ENCODE results near the gene NIM1K. TPM values are rescaled to one million over a fixed set of nuclear protein-coding genes. Genes with fewer than 3 reads are reported as not detected.
"Not testable (repeated sequence)": the region's sequence is repeated elsewhere in the genome, so short reads cannot be mapped to it uniquely, and the experiment has no call there.

NIM1K gene
- total RNA-seq, 1 experiment from 2014 or later: 0.26 TPM

- ChIA-PET CTCF (no interaction called here), POLR2A (ENCODE audit: unreplicated experiment) (no interaction called here)
- intact Hi-C loops (cut with micrococcal nuclease; ENCODE audit: unreplicated experiment): no loop called here
- Histone ChIP-seq H3F3A (ENCODE audit: insufficient read depth, low read depth) (no peaks in the 10 kb centered on the region), H3K4me1 (replicated peaks; ENCODE audit: insufficient read depth) (no peaks in the 10 kb centered on the region), H3K27me3 (ENCODE audit: insufficient read depth, low read depth) (peaks cover 30% of the 10 kb centered on the region; the same call in 1 of the 2 replicates), H3K4me2 (no peak overlapping the region), H3K36me3 (ENCODE audit: low read depth) (no peaks in the 10 kb centered on the region), H3K4me3 (no peak overlapping the region), H2AFZ (no peak overlapping the region), H3K27ac (no peak overlapping the region), H4K20me1 (ENCODE audit: insufficient read depth) (no peaks in the 10 kb centered on the region), H3K9me2 (ENCODE audit: insufficient read depth) (no peaks in the 10 kb centered on the region), H3K79me2 (ENCODE audit: low read depth) (no peaks in the 10 kb centered on the region), H3K9me3 (ENCODE audit: insufficient read depth, low read depth) (no peaks in the 10 kb centered on the region)
- no TSS peak for BruUV-seq (replicated peaks)
- no peak for DNase-seq
- no peak for TF ChIP-seq CTCF (conservative IDR thresholded peaks at IDR 0.05)
- TF ChIP-seq EZH2 (IDR thresholded peaks at IDR 0.05; ENCODE audit: low read depth): no peak
Observed at GRCh38 chr5:43258116-43258515, 66.1 kb downstream of the NIM1K start.

- H3F3A ChIP-seq (ENCODE audit: insufficient read depth, low read depth); CTCF ChIA-PET; H3K9me2 ChIP-seq (ENCODE audit: insufficient read depth); H2AFZ ChIP-seq; intact Hi-C loops (cut with micrococcal nuclease; ENCODE audit: unreplicated experiment); POLR2A ChIA-PET (ENCODE audit: unreplicated experiment); H3K9me3 ChIP-seq (ENCODE audit: insufficient read depth, low read depth); H3K4me3 ChIP-seq; H3K27ac ChIP-seq; H3K4me1 ChIP-seq (replicated peaks; ENCODE audit: insufficient read depth); H4K20me1 ChIP-seq (ENCODE audit: insufficient read depth); DNase-seq; BruUV-seq (replicated peaks); H3K4me2 ChIP-seq; H3K79me2 ChIP-seq (ENCODE audit: low read depth); H3K36me3 ChIP-seq (ENCODE audit: low read depth): not testable (repeated sequence)
- peaks cover 17% of the 10 kb centered on the region for H3K27me3 ChIP-seq (ENCODE audit: insufficient read depth, low read depth)
Observed at GRCh38 chr5:43262269-43262668, 70.2 kb downstream of the NIM1K start.

DNA sequence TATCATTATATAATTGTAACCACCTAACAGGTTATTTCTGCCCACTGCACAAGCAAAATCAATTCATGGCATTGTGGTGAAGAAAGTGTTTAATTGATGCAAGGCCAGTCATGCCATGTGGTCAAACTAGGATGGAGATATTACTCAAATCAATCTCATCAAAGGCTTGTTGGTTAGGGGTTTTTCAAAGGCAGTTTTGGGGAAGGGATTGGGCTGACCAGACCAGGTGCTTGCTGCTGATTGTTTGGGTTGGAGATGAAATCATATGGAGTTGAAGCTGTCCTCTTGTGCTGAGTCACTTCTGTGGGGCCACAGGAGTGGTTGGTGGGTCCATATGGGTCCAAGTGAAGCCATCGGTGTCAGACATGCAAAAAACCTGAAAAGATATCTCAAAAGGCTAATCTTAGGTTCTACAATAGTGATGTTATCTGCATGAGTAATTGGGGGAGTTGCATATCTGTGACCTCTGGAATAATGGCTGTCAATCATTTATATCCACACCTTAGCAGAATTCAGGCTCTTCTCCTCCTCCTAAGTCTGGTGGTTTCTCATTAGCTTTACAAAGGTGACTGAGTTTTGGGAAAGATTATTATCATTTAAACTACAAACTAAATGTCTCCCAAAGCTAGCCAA, 76.3 kb downstream of the NIM1K start:
- POLR2A ChIA-PET (ENCODE audit: unreplicated experiment): no interaction called here
- no peak overlapping the region for H3K4me2 ChIP-seq
- no peaks in the 10 kb centered on the region for H3K9me3 ChIP-seq (ENCODE audit: insufficient read depth, low read depth)
- no peaks in the 10 kb centered on the region for H3K79me2 ChIP-seq (ENCODE audit: low read depth)
- no peaks in the 10 kb centered on the region for H3K36me3 ChIP-seq (ENCODE audit: low read depth)
- no peak overlapping the region for H3K4me3 ChIP-seq
- no peaks in the 10 kb centered on the region for H4K20me1 ChIP-seq (ENCODE audit: insufficient read depth)
- H3K27me3 ChIP-seq (ENCODE audit: insufficient read depth, low read depth): peaks cover 6% of the 10 kb centered on the region; the same call in 1 of the 2 replicates
- H3K9me2 ChIP-seq (ENCODE audit: insufficient read depth): no peaks in the 10 kb centered on the region
- no TSS peak for BruUV-seq (replicated peaks)
- no peak overlapping the region for H2AFZ ChIP-seq
- CTCF ChIA-PET: no interaction called here
- intact Hi-C loops (cut with micrococcal nuclease; ENCODE audit: unreplicated experiment): no loop called here
- no peak for DNase-seq
- no peaks in the 10 kb centered on the region for H3K4me1 ChIP-seq (replicated peaks; ENCODE audit: insufficient read depth)
- H3K27ac ChIP-seq: no peak overlapping the region
- no peaks in the 10 kb centered on the region for H3F3A ChIP-seq (ENCODE audit: insufficient read depth, low read depth)
- TF ChIP-seq EZH2 (IDR thresholded peaks at IDR 0.05; ENCODE audit: low read depth): no peak
- no peak for TF ChIP-seq CTCF (conservative IDR thresholded peaks at IDR 0.05)

- BruUV-seq (replicated peaks): no TSS peak
- H3K79me2 ChIP-seq (ENCODE audit: low read depth): no peaks in the 10 kb centered on the region
- no peaks in the 10 kb centered on the region for H3K27me3 ChIP-seq (ENCODE audit: insufficient read depth, low read depth)
- no peak overlapping the region for H3K4me2 ChIP-seq
- ChIA-PET POLR2A (ENCODE audit: unreplicated experiment) (no interaction called here), CTCF (interaction anchor here (0.6 kb wide), 2 partner anchors 14 to 57 kb away, joined by 3 to 6 read pairs; no protein-coding TSS in a partner anchor)
- 0 out of 2 replicates have a peak, but pooled peaks cover 6% of the 10 kb centered on the region for H3K4me1 ChIP-seq (replicated peaks; ENCODE audit: insufficient read depth)
- H3F3A ChIP-seq (ENCODE audit: insufficient read depth, low read depth): no peaks in the 10 kb centered on the region
- H3K9me2 ChIP-seq (ENCODE audit: insufficient read depth): no peaks in the 10 kb centered on the region
- H4K20me1 ChIP-seq (ENCODE audit: insufficient read depth): no peaks in the 10 kb centered on the region
- DNase-seq: no peak
- H3K27ac ChIP-seq: no peak overlapping the region
- intact Hi-C loops (cut with micrococcal nuclease; ENCODE audit: unreplicated experiment): no loop called here
- no peak overlapping the region for H2AFZ ChIP-seq
- no peaks in the 10 kb centered on the region for H3K36me3 ChIP-seq (ENCODE audit: low read depth)
- H3K4me3 ChIP-seq: no peak overlapping the region
- H3K9me3 ChIP-seq (ENCODE audit: insufficient read depth, low read depth): no peaks in the 10 kb centered on the region
- TF ChIP-seq EZH2 (IDR thresholded peaks at IDR 0.05; ENCODE audit: low read depth) (no peak), CTCF (conservative IDR thresholded peaks at IDR 0.05) (no peak)
Observed at GRCh38 chr5:43270645-43271044, 78.6 kb downstream of the NIM1K start.
